22Rv1 (cell line): Measurements from ENCODE around the gene ERICH6B.
"Not testable (repeated sequence)": the region's sequence is repeated elsewhere in the genome, so short reads cannot be mapped to it uniquely, and the experiment has no call there.

Experiments used
- H3K27ac ChIP-seq: fragments of 450-650 bp; 2 replicates; pipeline ENCODE4 v1.5.1; 2017
- ZFX ChIP-seq: fragments of 450-650 bp; IDR thresholded peaks from 2 replicates; pipeline ENCODE4 v1.6.1; 2017; ENCODE audit warnings: antibody characterized with exemption, borderline replicate concordance
- TF ChIP-seq, protein P1 (sequence below): fragments of 450-650 bp; IDR thresholded peaks from 2 replicates; pipeline ENCODE4 v1.5.1; 2017; ENCODE audit warnings: mild to moderate bottlenecking

ERICH6B gene

DNA sequence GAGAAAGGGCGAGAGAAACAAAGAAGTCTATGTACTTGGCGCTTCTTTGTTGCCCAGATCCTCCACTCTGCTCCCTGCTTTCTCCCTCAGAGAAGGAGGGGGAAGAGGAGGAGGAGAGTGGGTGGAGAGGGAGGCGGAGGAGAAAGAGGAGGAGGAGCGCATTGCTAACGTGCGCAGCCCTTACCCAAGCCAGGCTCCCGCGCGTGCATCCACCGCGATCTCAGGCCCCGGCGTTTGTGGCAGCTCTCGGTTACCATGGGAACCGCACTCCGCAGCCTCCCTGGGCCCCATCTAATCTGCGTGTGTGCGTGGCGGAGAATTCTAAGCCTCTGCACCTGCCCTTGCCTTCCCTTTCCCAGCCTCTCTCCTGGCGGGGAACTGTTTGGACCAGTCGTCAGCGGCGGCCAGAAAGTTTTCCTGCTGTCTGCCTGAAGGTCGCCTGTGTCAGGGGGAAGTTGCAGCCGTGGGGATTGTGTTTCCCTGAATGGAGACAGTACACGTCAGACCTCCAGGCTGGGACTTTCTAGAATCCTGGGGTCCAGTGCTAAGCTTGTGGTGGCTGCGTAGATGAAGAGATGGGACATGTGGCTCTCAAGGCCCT is at the start of gene ERICH6B:
ERICH6B (minus strand) TSS at position 239 of the 601 bp plus-strand sequence. CDS start 18,734 bp downstream, outside the sequence.
- no peak for TF ChIP-seq ZFX
- TF ChIP-seq, protein P1, sequence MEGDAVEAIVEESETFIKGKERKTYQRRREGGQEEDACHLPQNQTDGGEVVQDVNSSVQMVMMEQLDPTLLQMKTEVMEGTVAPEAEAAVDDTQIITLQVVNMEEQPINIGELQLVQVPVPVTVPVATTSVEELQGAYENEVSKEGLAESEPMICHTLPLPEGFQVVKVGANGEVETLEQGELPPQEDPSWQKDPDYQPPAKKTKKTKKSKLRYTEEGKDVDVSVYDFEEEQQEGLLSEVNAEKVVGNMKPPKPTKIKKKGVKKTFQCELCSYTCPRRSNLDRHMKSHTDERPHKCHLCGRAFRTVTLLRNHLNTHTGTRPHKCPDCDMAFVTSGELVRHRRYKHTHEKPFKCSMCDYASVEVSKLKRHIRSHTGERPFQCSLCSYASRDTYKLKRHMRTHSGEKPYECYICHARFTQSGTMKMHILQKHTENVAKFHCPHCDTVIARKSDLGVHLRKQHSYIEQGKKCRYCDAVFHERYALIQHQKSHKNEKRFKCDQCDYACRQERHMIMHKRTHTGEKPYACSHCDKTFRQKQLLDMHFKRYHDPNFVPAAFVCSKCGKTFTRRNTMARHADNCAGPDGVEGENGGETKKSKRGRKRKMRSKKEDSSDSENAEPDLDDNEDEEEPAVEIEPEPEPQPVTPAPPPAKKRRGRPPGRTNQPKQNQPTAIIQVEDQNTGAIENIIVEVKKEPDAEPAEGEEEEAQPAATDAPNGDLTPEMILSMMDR = no peak

DNA sequence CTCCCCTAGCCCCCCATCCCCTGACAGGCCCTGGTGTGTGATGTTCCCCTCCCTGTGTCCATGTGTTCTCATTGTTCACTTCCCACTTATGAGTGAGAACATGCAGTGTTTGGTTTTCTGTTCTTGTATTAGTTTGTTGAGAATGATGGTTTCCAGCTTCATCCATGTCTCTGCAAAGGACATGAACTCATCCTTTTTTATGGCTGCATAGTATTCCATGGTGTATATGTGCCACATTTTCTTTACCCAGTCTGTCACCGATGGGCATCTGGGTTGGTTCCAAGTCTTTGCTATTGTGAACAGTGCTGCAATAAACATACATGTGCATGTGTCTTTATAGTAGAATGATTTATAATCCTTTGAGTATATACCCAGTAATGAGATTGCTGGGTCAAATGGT is 47.4 kb upstream of the ERICH6B start:
- H3K27ac ChIP-seq = not testable (repeated sequence)

More for the DNA sequence above, at the start of gene ERICH6B:
- H3K27ac ChIP-seq = no peak within 1 kb of the TSS

DNA sequence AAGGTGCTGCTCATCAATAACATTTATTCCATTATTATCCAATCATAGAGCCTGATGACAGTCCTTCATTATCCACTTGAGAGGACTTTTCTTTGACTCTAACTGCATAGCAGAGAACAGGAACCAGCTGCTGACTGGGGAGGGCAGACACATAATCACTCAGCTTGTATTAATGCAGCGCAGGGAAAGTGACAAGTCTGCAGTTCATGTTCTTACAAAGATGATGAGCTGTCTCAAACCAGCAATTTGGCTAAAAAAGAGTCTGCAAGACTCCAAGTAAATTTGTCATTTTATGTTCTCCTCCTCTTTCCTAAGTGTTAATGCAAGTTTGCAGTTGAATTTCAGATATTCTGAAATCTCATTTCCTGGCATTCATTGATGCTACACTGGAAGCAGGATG is 46.6 kb upstream of the ERICH6B start:
- no peak overlapping the region for H3K27ac ChIP-seq
- TF ChIP-seq ZFX = no peak
- TF ChIP-seq, protein P1 = no peak

DNA sequence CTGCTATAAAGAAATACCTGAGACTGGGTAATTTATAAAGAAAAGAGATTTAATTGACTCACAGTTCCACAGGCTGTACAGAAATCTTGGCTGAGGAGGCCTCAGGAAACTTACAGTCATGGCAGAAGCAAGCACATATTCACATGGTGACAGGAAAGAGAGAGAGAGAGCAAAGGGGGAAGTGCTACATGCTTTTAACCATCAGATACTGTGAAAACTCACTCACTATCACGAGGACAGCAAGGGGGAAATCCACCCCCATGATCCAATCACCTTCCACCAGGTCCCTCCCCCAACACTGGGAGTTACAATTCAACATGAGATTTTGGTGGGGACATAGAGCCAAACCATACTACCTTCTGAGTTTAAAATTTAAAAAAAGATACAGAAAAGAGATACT is 44.9 kb upstream of the ERICH6B start:
- not testable (repeated sequence) for H3K27ac ChIP-seq

DNA sequence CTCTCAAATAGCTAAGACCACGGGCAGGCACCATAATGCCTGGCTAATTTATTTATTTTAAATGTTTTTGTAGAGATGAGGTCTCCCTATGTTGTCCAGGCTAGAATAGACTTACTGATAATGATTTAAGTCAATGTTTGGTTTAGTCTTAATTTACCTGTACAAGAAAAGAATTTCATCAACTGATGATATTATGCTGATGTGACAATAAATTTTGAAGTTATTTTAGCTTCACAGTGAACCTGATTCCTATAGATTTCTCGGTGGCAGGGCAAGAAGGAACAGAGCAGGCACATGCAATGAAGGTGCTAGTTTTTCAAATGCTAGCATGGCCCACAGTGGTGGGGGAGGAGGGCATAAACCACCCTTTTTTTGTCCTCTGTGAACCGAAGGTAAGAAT is 44.0 kb upstream of the ERICH6B start:
- TF ChIP-seq ZFX = no peak
- H3K27ac ChIP-seq = no peak overlapping the region

DNA sequence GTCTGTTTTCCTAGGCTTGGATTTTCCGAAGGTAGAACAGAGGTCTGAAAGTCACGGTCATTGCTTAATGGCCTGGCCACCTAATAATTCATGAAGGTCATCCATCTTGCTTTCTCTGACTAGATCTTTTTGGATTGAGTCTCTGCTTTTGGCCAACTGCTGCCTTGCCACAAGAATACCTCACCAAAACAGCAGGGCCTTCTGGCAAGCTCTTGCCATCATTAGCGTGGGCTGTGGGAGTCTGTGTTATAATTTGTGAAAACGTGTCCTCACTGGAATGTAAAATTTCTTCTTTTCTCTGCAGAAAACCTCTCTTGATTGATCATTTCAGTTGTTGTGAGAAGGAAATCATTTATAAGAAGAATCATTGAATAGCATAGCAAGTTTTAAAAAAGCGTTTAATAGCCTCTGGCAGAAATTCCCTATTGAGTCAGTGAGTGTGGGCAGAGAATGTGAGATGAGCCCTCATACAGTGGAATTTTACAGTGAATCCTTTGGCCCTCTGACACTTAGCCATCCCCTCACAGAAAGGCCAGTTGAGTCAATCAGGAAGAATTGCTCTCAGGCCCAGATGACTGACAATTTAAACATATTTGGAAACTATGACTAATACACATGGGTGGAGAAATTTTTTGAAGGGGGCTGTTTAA is 43.2 kb upstream of the ERICH6B start:
- TF ChIP-seq ZFX = no peak
- TF ChIP-seq, protein P1 = no peak
- H3K27ac ChIP-seq = no peak overlapping the region

DNA sequence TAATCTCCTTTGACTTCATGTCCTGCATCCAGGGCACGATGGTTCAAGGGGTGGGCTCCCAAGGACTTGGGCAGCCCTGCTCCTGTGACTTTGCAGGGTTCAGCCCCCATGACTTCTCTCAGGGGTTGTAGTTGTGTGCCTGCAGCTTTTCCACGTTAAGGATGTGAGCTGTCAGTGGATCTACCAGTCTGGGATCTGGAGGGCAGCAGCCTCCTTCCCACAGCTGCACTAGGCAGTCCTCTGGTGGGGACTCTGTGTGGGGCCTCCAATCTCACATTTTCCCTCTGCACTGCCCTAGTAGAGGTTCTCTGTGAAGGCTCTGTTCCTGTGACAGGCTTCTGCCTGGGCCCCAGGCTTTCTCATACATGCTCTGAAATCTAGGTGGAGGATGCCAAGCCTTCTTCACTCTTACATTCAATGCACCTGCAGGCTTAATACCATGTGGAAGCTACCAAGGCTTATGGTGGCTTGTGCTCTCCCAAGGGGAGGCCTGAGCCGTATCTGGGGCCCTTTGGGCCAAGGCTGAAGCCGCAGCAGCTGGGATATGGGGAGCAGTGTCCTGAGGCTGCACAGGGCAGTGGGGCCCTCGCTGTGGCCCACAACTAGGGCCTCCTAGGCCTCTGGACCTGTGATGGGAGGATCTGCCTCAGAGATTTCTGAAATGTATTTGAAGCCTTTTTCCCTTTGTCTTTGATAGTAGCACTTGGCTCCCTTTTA is 39.3 kb upstream of the ERICH6B start:
- H3K27ac ChIP-seq = no peak overlapping the region
- TF ChIP-seq, protein P1 = no peak
- TF ChIP-seq ZFX = no peak

DNA sequence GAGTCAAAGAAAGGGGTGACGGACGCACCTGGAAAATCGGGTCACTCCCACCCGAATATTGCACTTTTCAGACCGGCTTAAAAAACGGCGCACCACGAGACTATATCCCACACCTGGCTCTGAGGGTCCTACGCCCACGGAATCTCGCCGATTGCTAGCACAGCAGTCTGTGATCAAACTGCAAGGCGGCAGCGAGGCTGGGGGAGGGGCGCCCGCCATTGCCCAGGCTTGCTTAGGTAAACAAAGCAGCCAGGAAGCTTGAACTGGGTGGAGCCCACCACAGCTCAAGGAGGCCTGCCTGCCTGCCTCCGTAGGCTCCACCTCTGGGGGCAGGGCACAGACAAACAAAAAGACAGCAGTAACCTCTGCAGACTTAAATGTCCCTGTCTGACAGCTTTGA is 29.7 kb upstream of the ERICH6B start:
- not testable (repeated sequence) for H3K27ac ChIP-seq

DNA sequence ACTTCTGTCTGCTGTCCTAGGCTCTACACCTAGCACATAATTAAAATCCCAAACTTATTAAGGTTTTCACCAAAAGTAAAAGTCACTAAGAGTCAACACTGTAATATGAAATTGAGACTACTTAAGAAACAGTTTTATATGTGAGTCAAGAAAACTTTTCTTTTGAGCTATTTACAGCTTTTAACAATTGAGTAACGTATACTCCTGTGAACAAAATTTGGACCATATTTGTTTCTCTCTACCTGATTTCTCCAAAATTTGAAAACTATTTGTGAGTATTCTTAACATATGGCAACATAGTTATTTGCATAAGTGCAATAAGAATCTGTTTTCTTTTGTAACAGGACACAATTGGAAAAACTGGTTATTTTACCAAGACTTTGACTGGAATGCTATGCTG is 26.6 kb upstream of the ERICH6B start:
- H3K27ac ChIP-seq = not testable (repeated sequence)

DNA sequence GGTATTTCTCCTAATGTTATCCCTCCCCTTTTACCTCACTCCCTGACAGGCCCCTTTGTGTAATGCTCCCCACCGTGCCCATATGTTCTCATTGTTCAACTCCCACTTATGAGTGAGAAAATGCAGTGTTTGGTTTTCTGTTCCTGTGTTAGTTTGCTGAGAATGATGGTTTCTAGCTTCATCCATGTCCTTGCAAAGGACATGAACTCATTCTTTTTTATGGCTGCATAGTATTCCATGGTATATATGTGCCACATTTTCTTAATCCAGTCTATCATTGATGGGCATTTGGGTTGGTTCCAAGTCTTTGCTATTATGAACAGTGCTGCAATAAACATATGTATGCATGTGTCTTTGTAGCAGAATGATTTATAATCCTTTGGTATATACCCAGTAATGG is 19.8 kb upstream of the ERICH6B start:
- H3K27ac ChIP-seq = not testable (repeated sequence)
